Mesodermal cell (in vitro differentiated cells): Measurements from ENCODE around the gene CNNM1.
A peak's percentile ranks its signal among the peaks of the same experiment; 100 is the strongest.

ENCODE experiments used
- H3K27ac ChIP-seq: 2 replicates; pipeline ENCODE4 v1.7.0; 2013; ENCODE audit warnings: mild to moderate bottlenecking, low read depth, low read length, moderate library complexity; ENCODE audit not compliant: severe bottlenecking
- H3K36me3 ChIP-seq: 2 replicates; pipeline ENCODE4 v1.7.1; 2013; ENCODE audit warnings: mild to moderate bottlenecking, low read length, moderate library complexity; ENCODE audit not compliant: control insufficient read depth, insufficient read depth
- H3K4me1 ChIP-seq: one replicate; pipeline ENCODE4 v1.7.1; 2013; ENCODE audit warnings: mild to moderate bottlenecking, low read length; ENCODE audit not compliant: insufficient read depth, control insufficient read depth, poor library complexity, severe bottlenecking
- H3K4me3 ChIP-seq: 2 replicates; pipeline ENCODE4 v1.7.0; 2013; ENCODE audit warnings: low read length, control low read depth, mild to moderate bottlenecking; ENCODE audit not compliant: insufficient read depth, poor library complexity, severe bottlenecking; ENCODE audit errors: extremely low read depth
- H3K9me3 ChIP-seq: 2 replicates; pipeline ENCODE4 v1.7.1; 2013; ENCODE audit warnings: mild to moderate bottlenecking, low read length, moderate library complexity; ENCODE audit not compliant: control insufficient read depth
- WGBS, 2 experiments: methylation state at CpG; one replicate each; pipeline ENCODE4 v1.1.5; 2013; ENCODE audit warnings: missing lambda C conversion rate in 2 of 2; ENCODE audit not compliant: insufficient coverage in 2 of 2; 5-methylcytosine and 5-hydroxymethylcytosine counted together

The CNNM1 gene

GRCh38 chr10:99315853-99316252, 13.3 kb upstream of the CNNM1 start:
- H3K4me1 ChIP-seq: no peaks in the 10 kb centered on the region
- no peaks in the 10 kb centered on the region for H3K36me3 ChIP-seq
- no peak overlapping the region for H3K27ac ChIP-seq
- H3K9me3 ChIP-seq: peaks cover 3% of the 10 kb centered on the region
- WGBS, 2 experiments: 93 to 96% methylated on average over 11 to 16 of the region's 16 CpGs
- no peak overlapping the region for H3K4me3 ChIP-seq

GRCh38 chr10:99316374-99316773, 12.8 kb upstream of the CNNM1 start:
- Histone ChIP-seq H3K4me3 (no peak overlapping the region), H3K9me3 (peaks cover 3% of the 10 kb centered on the region), H3K27ac (no peak overlapping the region), H3K4me1 (no peaks in the 10 kb centered on the region), H3K36me3 (no peaks in the 10 kb centered on the region)
- WGBS, 2 experiments: 88 to 94% methylated on average over 9 to 13 of the region's 17 CpGs

- Histone ChIP-seq H3K9me3 (no peaks in the 10 kb centered on the region), H3K27ac (no peak overlapping the region), H3K4me3 (no peak overlapping the region), H3K4me1 (no peaks in the 10 kb centered on the region), H3K36me3 (no peaks in the 10 kb centered on the region)
- 80 to 86% methylated on average over 1 of the region's 3 CpGs for whole genome bisulfite sequencing, 2 experiments
Measured at GRCh38 chr10:99318048-99318447, 11.1 kb upstream of the CNNM1 start.

GRCh38 chr10:99318475-99318874, 10.7 kb upstream of the CNNM1 start:
- H3K27ac ChIP-seq: no peak overlapping the region
- H3K36me3 ChIP-seq: no peaks in the 10 kb centered on the region
- WGBS, 2 experiments: 86% methylated on average over 1 of the region's 2 CpGs; no CpG with 5 or more reads in 1 of the 2 experiments

GRCh38 chr10:99325281-99325680, 3.9 kb upstream of the CNNM1 start:
- Histone ChIP-seq H3K36me3 (no peaks in the 10 kb centered on the region), H3K4me3 (no peak overlapping the region), H3K4me1 (peaks cover 7% of the 10 kb centered on the region), H3K9me3 (no peaks in the 10 kb centered on the region), H3K27ac (no peak overlapping the region)
- no CpG with 5 or more reads among the region's 1 CpG for WGBS, 2 experiments

More at GRCh38 chr10:99318475-99318874, 10.7 kb upstream of the CNNM1 start:
- Histone ChIP-seq H3K9me3 (no peaks in the 10 kb centered on the region), H3K4me3 (no peak overlapping the region), H3K4me1 (no peaks in the 10 kb centered on the region)

- no peak overlapping the region for H3K27ac ChIP-seq
- 85 to 96% methylated on average over 3 of the region's 5 CpGs for WGBS, 2 experiments
Measured at GRCh38 chr10:99326871-99327270, 2.3 kb upstream of the CNNM1 start.

GRCh38 chr10:99328579-99329303, 415 bp upstream of the CNNM1 start:
- H3K4me1 ChIP-seq: peaks cover 7% of the 10 kb centered on the region
- H3K4me3 ChIP-seq: peak overlapping the region; percentile 49
- no peaks in the 10 kb centered on the region for H3K9me3 ChIP-seq
- 12 to 17% methylated on average over 14 of the region's 23 CpGs for WGBS, 2 experiments
- H3K27ac ChIP-seq: no peak overlapping the region
- no peaks in the 10 kb centered on the region for H3K36me3 ChIP-seq

More at GRCh38 chr10:99326871-99327270, 2.3 kb upstream of the CNNM1 start:
- Histone ChIP-seq H3K4me1 (peaks cover 7% of the 10 kb centered on the region), H3K9me3 (no peaks in the 10 kb centered on the region), H3K36me3 (no peaks in the 10 kb centered on the region), H3K4me3 (no peak overlapping the region)

GRCh38 chr10:99329554-99330346, 594 bp downstream of the CNNM1 start:
- Histone ChIP-seq H3K9me3 (no peaks in the 10 kb centered on the region), H3K27ac (no peak overlapping the region), H3K4me1 (peaks cover 6% of the 10 kb centered on the region), H3K36me3 (no peaks in the 10 kb centered on the region), H3K4me3 (peak overlapping the region; percentile 49)
- 1 to 2% methylated on average over 79 to 89 of the region's 94 CpGs for WGBS, 2 experiments

GRCh38 chr10:99330347-99330924, 1.3 kb downstream of the CNNM1 start:
- Histone ChIP-seq H3K36me3 (no peaks in the 10 kb centered on the region), H3K4me3 (peak overlapping the region; percentile 49), H3K27ac (no peak overlapping the region), H3K4me1 (no peaks in the 10 kb centered on the region), H3K9me3 (no peaks in the 10 kb centered on the region)
- WGBS, 2 experiments: 49 to 53% methylated on average over 40 to 43 of the region's 45 CpGs

- WGBS, 2 experiments: 67 to 89% methylated on average over 4 to 5 of the region's 9 CpGs
- no peak overlapping the region for H3K4me3 ChIP-seq
- no peak overlapping the region for H3K27ac ChIP-seq
- H3K9me3 ChIP-seq: no peaks in the 10 kb centered on the region
- H3K36me3 ChIP-seq: no peaks in the 10 kb centered on the region
- H3K4me1 ChIP-seq: no peaks in the 10 kb centered on the region
Measured at GRCh38 chr10:99331207-99331803, 2.1 kb downstream of the CNNM1 start.
